GM12872 (cell line): ENCODE results near the gene BTBD9.

Experiments used
- TF ChIP-seq, protein P1 (sequence below): IDR thresholded peaks from 3 replicates; pipeline ENCODE4 v1.5.1; 2011; ENCODE audit warnings: low read depth, mild to moderate bottlenecking, low read length, moderate library complexity; ENCODE audit not compliant: insufficient read depth

Gene BTBD9

DNA sequence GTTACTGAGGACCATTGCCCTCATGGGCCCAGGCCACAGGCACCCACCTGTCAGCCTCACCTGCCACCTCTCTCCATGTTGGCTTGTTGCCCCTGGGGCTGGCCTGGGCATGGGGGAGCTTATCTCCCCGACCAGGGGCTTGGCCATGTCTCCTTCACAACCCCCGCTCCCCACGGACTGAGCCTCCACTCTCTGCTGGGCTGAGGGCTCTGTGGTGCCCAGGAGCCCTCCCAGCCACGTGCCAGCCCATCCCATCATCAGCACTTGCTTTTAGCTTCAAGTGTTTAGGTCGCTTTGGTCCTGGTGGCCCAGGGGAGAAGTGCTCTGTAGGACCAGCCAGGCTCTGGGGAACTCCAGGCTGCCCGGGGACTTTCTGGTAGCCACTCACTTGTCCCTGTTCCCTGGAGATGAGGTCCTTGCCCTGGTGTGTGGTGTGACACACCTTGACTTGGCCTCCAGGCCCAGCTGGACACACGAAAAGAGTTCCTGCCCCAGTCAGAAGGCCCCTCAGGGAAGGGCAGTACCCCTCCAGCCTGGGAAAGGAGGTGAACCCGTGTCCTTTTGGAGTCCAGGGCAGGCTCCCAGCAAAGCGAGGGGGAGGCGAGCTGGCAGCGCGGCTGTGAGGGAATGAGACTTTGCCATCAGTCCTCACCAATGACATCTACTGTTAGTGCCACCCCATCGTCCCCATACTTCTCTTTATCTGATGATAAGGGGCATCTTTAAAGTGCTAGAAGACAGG lies 467.6 kb downstream of the BTBD9 start:
- TF ChIP-seq, protein P1, sequence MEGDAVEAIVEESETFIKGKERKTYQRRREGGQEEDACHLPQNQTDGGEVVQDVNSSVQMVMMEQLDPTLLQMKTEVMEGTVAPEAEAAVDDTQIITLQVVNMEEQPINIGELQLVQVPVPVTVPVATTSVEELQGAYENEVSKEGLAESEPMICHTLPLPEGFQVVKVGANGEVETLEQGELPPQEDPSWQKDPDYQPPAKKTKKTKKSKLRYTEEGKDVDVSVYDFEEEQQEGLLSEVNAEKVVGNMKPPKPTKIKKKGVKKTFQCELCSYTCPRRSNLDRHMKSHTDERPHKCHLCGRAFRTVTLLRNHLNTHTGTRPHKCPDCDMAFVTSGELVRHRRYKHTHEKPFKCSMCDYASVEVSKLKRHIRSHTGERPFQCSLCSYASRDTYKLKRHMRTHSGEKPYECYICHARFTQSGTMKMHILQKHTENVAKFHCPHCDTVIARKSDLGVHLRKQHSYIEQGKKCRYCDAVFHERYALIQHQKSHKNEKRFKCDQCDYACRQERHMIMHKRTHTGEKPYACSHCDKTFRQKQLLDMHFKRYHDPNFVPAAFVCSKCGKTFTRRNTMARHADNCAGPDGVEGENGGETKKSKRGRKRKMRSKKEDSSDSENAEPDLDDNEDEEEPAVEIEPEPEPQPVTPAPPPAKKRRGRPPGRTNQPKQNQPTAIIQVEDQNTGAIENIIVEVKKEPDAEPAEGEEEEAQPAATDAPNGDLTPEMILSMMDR, result no peak

DNA sequence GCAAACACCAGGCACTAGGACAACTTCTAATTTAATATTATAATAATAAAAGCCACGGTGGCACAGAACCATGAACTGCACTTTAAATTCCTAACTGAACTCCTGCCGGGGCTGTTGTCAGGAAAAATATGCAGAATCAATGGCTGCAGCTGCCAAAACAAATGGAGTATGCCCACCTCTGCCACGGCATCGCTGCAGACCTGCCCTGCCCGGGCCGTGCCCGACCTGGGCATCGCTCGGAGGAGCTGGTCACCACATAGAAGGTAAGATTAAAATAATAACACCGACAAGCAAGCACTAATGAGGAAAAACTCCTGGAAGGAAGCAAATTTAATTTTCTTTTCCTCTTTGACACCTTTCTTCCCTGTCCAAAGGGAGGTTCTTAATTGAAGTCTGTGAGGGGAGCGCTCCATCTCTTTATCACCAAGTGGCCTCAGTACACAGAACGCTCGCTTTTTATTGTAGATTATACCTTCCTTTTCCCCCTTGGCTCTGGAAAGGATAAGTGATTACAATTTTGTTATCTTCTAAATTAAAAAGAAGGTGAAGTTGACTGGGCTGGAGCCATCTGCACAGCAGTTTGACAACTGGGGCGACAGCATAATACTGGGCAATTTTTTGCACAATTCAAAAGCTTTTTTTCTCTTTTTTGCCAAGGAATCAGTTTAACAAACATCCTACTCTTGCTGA lies 468.9 kb downstream of the BTBD9 start:
- TF ChIP-seq, protein P1, result no peak

DNA sequence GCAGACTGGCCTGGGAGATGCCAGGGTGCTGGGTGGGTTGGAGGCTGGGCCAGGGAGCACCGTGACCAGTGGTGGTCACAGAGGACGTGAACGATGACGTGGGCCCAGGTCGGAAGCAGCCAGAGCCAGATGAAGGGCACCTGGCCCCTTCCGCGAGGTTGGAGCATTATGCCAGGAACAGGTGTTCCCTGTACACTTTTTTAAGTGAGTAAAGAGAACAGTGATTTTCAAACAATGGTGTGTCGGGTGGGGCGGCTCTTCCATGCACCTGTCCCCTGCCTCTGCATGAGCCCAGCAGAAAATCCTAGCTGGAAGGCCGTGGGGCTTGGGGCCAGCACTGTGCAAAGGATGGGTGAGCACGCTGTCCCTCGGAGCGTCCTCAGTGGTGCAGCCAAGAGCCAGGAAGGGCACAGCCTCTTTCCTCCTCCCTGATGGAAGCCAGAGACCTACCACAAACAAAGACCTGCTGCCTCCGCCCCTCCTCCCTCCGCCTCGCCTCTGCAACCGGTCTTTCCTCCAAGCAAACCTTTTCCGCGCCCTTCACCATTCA lies 469.7 kb downstream of the BTBD9 start:
- TF ChIP-seq, protein P1, result no peak

DNA sequence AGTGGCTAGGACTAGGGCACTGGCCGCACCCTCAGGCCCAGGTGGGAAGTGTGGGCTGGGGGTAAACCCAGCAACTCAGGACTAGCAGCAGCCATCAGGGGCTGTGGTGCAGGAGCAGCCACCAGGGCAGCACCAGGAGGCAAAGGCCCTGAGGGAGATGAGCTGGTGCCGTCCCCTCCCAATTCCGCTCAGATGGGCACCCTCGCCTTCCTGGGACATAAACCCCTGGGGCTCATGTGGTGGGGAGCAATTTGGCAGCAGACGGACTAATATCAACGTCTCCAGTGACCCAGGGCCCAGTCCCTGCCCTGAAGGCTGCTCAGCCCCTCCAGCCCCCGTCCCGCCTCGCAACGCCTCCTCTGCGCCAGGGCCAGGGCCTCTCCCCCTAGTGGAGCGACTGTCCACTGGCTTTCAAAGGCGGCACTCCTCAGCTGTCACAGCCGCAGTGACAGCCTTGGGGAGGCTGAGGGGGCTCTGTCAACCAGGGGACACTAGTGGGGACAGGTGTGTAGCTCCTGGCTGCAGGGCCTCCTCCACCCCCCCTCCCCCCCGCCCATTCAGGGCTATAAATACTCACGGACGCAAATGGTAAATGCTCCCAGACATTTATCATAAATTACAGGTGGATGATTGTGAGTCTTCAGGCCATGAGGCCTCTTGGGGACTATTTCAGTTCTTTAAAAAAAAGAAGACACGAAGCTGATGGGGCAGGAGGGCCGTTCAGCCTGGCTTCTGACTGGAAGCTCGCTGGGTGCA lies 470.3 kb downstream of the BTBD9 start:
- TF ChIP-seq, protein P1, result no peak

DNA sequence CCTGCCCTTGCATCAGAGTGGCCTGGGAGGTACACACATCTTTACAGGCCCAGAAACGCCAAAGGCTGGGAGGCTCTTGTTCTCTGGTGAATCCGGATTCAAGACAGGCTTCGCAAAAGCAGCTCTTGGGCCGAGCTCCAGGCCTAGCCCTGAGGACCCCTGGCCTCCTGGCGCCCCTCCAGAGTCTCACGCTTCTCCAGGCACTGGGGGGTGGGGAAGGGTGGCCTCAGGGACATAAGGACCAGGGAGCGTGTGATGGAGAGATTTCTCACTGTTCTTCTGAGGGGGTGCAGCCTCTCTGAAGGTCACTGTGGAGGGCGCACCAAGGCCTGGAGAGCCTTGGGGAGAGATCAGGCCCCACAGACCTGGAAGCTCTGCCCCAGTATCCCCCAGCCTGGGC lies 471.0 kb downstream of the BTBD9 start:
- TF ChIP-seq, protein P1, result no peak

DNA sequence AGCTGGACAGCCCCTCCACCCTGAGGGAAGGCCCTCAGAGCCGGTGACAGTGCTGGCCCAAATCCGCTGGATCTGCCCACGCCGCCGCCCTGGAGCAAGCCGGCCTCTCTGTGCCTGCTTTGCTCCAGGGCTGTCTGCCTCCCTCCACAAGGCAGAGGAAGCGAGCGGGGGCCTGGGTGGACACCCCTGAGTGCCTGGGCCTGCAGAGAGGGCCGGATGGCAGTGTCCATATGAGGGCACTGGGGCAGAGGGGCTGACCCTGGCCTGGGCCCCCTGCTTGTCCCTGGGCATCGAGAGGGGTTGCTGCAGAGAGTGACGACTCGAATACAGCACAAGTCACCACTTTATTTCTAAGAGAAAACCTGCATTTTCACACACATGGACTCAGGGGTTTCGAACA lies 471.6 kb downstream of the BTBD9 start:
- TF ChIP-seq, protein P1, result no peak

DNA sequence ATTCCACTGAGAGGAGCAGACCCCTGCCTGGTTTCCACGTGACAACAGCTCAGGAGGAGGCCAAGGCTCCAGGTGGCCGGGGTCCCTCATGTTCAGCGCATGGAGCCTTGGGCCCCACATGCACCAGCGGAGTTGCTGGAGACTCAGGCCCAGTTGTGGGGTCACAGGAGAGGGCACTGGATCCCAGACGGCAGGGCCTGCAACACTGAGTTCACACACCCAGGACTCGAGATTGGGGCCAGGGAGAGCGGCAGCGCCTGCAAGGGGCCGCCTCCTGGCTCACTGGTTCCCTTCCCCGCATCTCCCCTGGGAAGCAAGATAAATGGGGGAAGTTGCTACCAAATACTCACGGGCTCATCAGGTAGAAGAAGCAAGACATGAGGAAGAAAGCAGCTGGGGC lies 472.1 kb downstream of the BTBD9 start:
- TF ChIP-seq, protein P1, result no peak
